Stimulated activated CD4-positive, alpha-beta T cell treated with anti-CD3 and anti-CD28 coated beads, Interleukin-15, amount 100 ng/mL, for 24 hours (primary cell): ENCODE data around the gene CLNK.

ENCODE experiments used
- DNase-seq: peaks from one replicate; pipeline ENCODE4 v3.0.0-alpha.2; 2020

CLNK gene

GRCh38 chr4:10441512-10441911 is 243.1 kb downstream of the CLNK start:
- no peak for DNase-seq

- DNase-seq, result no peak
Observed at GRCh38 chr4:10438924-10439323, 245.6 kb downstream of the CLNK start.

- DNase-seq, result no peak
Observed at GRCh38 chr4:10437735-10438134, 246.8 kb downstream of the CLNK start.
